ENCODE measurements around the gene NT5C1A.

Gene NT5C1A

GRCh38 chr1:39690225-39690624 lies 18.3 kb upstream of the NT5C1A start:
- WGBS = 17% methylated on average over 2 of the region's 2 CpGs
- Histone ChIP-seq H3K4me2 (ENCODE audit: low read length, poor library complexity, severe bottlenecking) (no peak overlapping the region), H2BK12ac (ENCODE audit: low read length in 2 of 2) (no peak overlapping the region), H3K23ac (ENCODE audit: low read length in 2 of 2) (peak overlapping the region in 1 of 2 experiments; percentile 14), H2AK5ac (ENCODE audit: low read length, severe bottlenecking) (no peak overlapping the region), H3K14ac (ENCODE audit: low read length in 2 of 2) (no peak overlapping the region), H3K4ac (ENCODE audit: low read depth in 1 of 2, low read length in 2 of 2) (no peak overlapping the region), H3K79me1 (replicated peaks; ENCODE audit: low read length, poor library complexity, severe bottlenecking) (no peaks in the 10 kb centered on the region), H4K91ac (ENCODE audit: low read length) (no peak overlapping the region), H3K9me3 (ENCODE audit: control insufficient read depth, low read length) (no peaks in the 10 kb centered on the region), H2AFZ (ENCODE audit: low read depth, low read length) (no peak overlapping the region), H2BK120ac (ENCODE audit: low read depth, low read length) (no peak overlapping the region), H2BK5ac (ENCODE audit: low read depth, low read length, poor library complexity, severe bottlenecking) (no peak overlapping the region), H3K27me3 (ENCODE audit: control insufficient read depth in 1 of 2, insufficient read depth in 1 of 2, low read length in 2 of 2) (peaks cover 89 to 94% of the 10 kb centered on the region in 2 experiments), H3K9ac (ENCODE audit: low read length) (no peak overlapping the region), H3K4me3 (ENCODE audit: insufficient read depth in 1 of 2, low read depth in 1 of 2, low read length in 2 of 2) (no peak overlapping the region), H4K8ac (ENCODE audit: low read length) (no peak overlapping the region), H3K36me3 (ENCODE audit: control insufficient read depth in 1 of 2, insufficient read depth in 2 of 2, low read depth in 1 of 2, low read length in 2 of 2) (no peaks in the 10 kb centered on the region), H3K27ac (ENCODE audit: low read length, poor library complexity, severe bottlenecking) (no peak overlapping the region), H3K4me1 (ENCODE audit: control insufficient read depth, insufficient read depth, low read depth, low read length) (peaks cover 14% of the 10 kb centered on the region), H3K18ac (ENCODE audit: low read depth in 1 of 2, low read length in 2 of 2) (no peak overlapping the region), H2BK15ac (ENCODE audit: low read depth, poor library complexity, severe bottlenecking) (no peak overlapping the region)
- DNase-seq = no peak

DNA sequence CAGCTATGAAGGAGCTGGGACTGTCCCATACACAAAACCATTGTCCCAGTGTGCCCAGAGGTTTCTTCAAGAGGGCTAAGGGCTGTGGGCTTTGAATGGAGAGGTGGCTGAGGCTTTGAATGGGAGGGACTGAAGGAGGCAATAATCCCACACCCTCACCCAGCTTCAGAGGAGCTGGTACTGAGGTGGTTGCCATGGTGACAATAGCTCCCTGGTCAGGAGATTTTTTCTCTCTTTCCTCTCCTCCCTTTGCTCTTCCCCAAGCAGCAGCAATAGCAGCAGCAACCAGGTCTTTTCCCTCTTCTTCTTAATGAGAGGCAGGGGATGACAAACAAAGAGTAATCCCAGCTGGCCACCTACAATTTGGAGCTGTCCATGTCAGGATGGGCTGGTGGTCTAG lies 17.7 kb upstream of the NT5C1A start:
- Histone ChIP-seq H3K14ac (ENCODE audit: low read length in 2 of 2) (no peak overlapping the region), H3K4me3 (ENCODE audit: insufficient read depth in 1 of 2, low read depth in 1 of 2, low read length in 2 of 2) (no peak overlapping the region), H2AFZ (ENCODE audit: low read depth, low read length) (no peak overlapping the region), H3K4me1 (ENCODE audit: control insufficient read depth, insufficient read depth, low read depth, low read length) (peaks cover 14% of the 10 kb centered on the region), H4K8ac (ENCODE audit: low read length) (no peak overlapping the region), H2AK5ac (ENCODE audit: low read length, severe bottlenecking) (no peak overlapping the region), H2BK120ac (ENCODE audit: low read depth, low read length) (no peak overlapping the region), H2BK15ac (ENCODE audit: low read depth, poor library complexity, severe bottlenecking) (no peak overlapping the region), H2BK5ac (ENCODE audit: low read depth, low read length, poor library complexity, severe bottlenecking) (no peak overlapping the region), H3K4ac (ENCODE audit: low read depth in 1 of 2, low read length in 2 of 2) (no peak overlapping the region), H3K9me3 (ENCODE audit: control insufficient read depth, low read length) (no peaks in the 10 kb centered on the region), H2BK12ac (ENCODE audit: low read length in 2 of 2) (no peak overlapping the region), H3K23ac (ENCODE audit: low read length in 2 of 2) (no peak overlapping the region), H3K79me1 (replicated peaks; ENCODE audit: low read length, poor library complexity, severe bottlenecking) (no peaks in the 10 kb centered on the region), H3K4me2 (ENCODE audit: low read length, poor library complexity, severe bottlenecking) (no peak overlapping the region), H3K27ac (ENCODE audit: low read length, poor library complexity, severe bottlenecking) (no peak overlapping the region), H4K91ac (ENCODE audit: low read length) (no peak overlapping the region), H3K27me3 (ENCODE audit: control insufficient read depth in 1 of 2, insufficient read depth in 1 of 2, low read length in 2 of 2) (peaks cover 89 to 94% of the 10 kb centered on the region in 2 experiments), H3K36me3 (ENCODE audit: control insufficient read depth in 1 of 2, insufficient read depth in 2 of 2, low read depth in 1 of 2, low read length in 2 of 2) (no peaks in the 10 kb centered on the region), H3K18ac (ENCODE audit: low read depth in 1 of 2, low read length in 2 of 2) (no peak overlapping the region), H3K9ac (ENCODE audit: low read length) (no peak overlapping the region)
- DNase-seq = no peak

GRCh38 chr1:39689214-39689613 lies 17.3 kb upstream of the NT5C1A start:
- no peak for DNase-seq
- Histone ChIP-seq H4K91ac (ENCODE audit: low read length) (no peak overlapping the region), H2BK12ac (ENCODE audit: low read length in 2 of 2) (no peak overlapping the region), H3K14ac (ENCODE audit: low read length in 2 of 2) (no peak overlapping the region), H3K4ac (ENCODE audit: low read depth in 1 of 2, low read length in 2 of 2) (no peak overlapping the region), H2BK5ac (ENCODE audit: low read depth, low read length, poor library complexity, severe bottlenecking) (no peak overlapping the region), H2BK15ac (ENCODE audit: low read depth, poor library complexity, severe bottlenecking) (no peak overlapping the region), H2AK5ac (ENCODE audit: low read length, severe bottlenecking) (no peak overlapping the region), H3K18ac (ENCODE audit: low read depth in 1 of 2, low read length in 2 of 2) (no peak overlapping the region), H2AFZ (ENCODE audit: low read depth, low read length) (no peak overlapping the region), H3K23ac (ENCODE audit: low read length in 2 of 2) (no peak overlapping the region), H3K27me3 (ENCODE audit: control insufficient read depth in 1 of 2, insufficient read depth in 1 of 2, low read length in 2 of 2) (peaks cover 89 to 94% of the 10 kb centered on the region in 2 experiments), H3K4me2 (ENCODE audit: low read length, poor library complexity, severe bottlenecking) (no peak overlapping the region), H3K4me1 (ENCODE audit: control insufficient read depth, insufficient read depth, low read depth, low read length) (peaks cover 14% of the 10 kb centered on the region), H3K9me3 (ENCODE audit: control insufficient read depth, low read length) (no peaks in the 10 kb centered on the region), H2BK120ac (ENCODE audit: low read depth, low read length) (no peak overlapping the region), H3K79me1 (replicated peaks; ENCODE audit: low read length, poor library complexity, severe bottlenecking) (no peaks in the 10 kb centered on the region), H3K4me3 (ENCODE audit: insufficient read depth in 1 of 2, low read depth in 1 of 2, low read length in 2 of 2) (no peak overlapping the region), H3K36me3 (ENCODE audit: control insufficient read depth in 1 of 2, insufficient read depth in 2 of 2, low read depth in 1 of 2, low read length in 2 of 2) (no peaks in the 10 kb centered on the region), H3K9ac (ENCODE audit: low read length) (no peak overlapping the region), H4K8ac (ENCODE audit: low read length) (no peak overlapping the region), H3K27ac (ENCODE audit: low read length, poor library complexity, severe bottlenecking) (no peak overlapping the region)
- 67% methylated on average over 2 of the region's 2 CpGs for WGBS

DNA sequence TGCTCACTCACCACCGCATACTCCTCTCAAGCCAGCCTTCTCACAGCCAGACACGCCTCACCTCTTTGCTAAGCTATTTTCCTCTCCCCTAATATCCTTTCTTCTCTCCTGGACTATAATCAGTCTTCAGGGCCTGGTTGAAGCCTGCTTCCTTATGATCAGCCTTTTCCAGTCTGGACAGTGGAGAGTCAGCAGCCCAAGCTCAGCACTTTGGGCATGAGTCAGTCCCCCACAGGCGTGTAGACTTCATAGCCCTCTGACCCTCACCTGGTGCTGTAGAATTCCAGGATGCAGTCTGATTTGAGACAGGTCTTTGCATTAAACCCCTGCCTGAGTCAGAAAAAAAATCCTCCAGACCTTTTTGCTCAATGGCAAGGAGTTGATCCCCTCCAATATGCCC lies 16.8 kb upstream of the NT5C1A start:
- H3K18ac ChIP-seq (ENCODE audit: low read depth in 1 of 2, low read length in 2 of 2) = no peak overlapping the region
- H3K79me1 ChIP-seq (replicated peaks; ENCODE audit: low read length, poor library complexity, severe bottlenecking) = no peaks in the 10 kb centered on the region
- no peak overlapping the region for H2AK5ac ChIP-seq (ENCODE audit: low read length, severe bottlenecking)
- no peaks in the 10 kb centered on the region for H3K36me3 ChIP-seq (ENCODE audit: control insufficient read depth in 1 of 2, insufficient read depth in 2 of 2, low read depth in 1 of 2, low read length in 2 of 2)
- H3K4ac ChIP-seq (ENCODE audit: low read depth in 1 of 2, low read length in 2 of 2) = no peak overlapping the region
- no peak overlapping the region for H3K27ac ChIP-seq (ENCODE audit: low read length, poor library complexity, severe bottlenecking)
- no peak overlapping the region for H2BK120ac ChIP-seq (ENCODE audit: low read depth, low read length)
- no peak overlapping the region for H3K14ac ChIP-seq (ENCODE audit: low read length in 2 of 2)
- no peak overlapping the region for H3K4me2 ChIP-seq (ENCODE audit: low read length, poor library complexity, severe bottlenecking)
- H4K8ac ChIP-seq (ENCODE audit: low read length) = no peak overlapping the region
- H3K27me3 ChIP-seq (ENCODE audit: control insufficient read depth in 1 of 2, insufficient read depth in 1 of 2, low read length in 2 of 2) = peaks cover 89 to 94% of the 10 kb centered on the region in 2 experiments
- peaks cover 14% of the 10 kb centered on the region for H3K4me1 ChIP-seq (ENCODE audit: control insufficient read depth, insufficient read depth, low read depth, low read length)
- no peak overlapping the region for H2BK15ac ChIP-seq (ENCODE audit: low read depth, poor library complexity, severe bottlenecking)
- no peak overlapping the region for H2BK12ac ChIP-seq (ENCODE audit: low read length in 2 of 2)
- no peak overlapping the region for H4K91ac ChIP-seq (ENCODE audit: low read length)
- WGBS = 33% methylated on average over 3 of the region's 3 CpGs
- H3K9ac ChIP-seq (ENCODE audit: low read length) = no peak overlapping the region
- no peak overlapping the region for H2BK5ac ChIP-seq (ENCODE audit: low read depth, low read length, poor library complexity, severe bottlenecking)
- no peak overlapping the region for H3K4me3 ChIP-seq (ENCODE audit: insufficient read depth in 1 of 2, low read depth in 1 of 2, low read length in 2 of 2)
- no peak overlapping the region for H3K23ac ChIP-seq (ENCODE audit: low read length in 2 of 2)
- DNase-seq = no peak
- no peak overlapping the region for H2AFZ ChIP-seq (ENCODE audit: low read depth, low read length)
- H3K9me3 ChIP-seq (ENCODE audit: control insufficient read depth, low read length) = no peaks in the 10 kb centered on the region
